Iris pigment epithelial cell (primary cell): ENCODE results near the gene PCDHGA1.
"Not testable (repeated sequence)": the region's sequence is repeated elsewhere in the genome, so short reads cannot be mapped to it uniquely, and the experiment has no call there.

Experiments used
- DNase-seq: peaks from one replicate; pipeline ENCODE4 v3.0.0-alpha.2; 2011; ENCODE audit warnings: low read depth

Gene PCDHGA1

GRCh38 chr5:141412854-141413539 is 82.7 kb downstream of the PCDHGA1 start, which contains the start of gene PCDHGA10:
TSS of gene PCDHGA10 (plus strand) at chr5:141412987. CDS start at chr5:141413176, 189 bp downstream.
- DNase-seq = peak; percentile 74

GRCh38 chr5:141413540-141414069 is 83.3 kb downstream of the PCDHGA1 start:
- DNase-seq = no peak

DNA sequence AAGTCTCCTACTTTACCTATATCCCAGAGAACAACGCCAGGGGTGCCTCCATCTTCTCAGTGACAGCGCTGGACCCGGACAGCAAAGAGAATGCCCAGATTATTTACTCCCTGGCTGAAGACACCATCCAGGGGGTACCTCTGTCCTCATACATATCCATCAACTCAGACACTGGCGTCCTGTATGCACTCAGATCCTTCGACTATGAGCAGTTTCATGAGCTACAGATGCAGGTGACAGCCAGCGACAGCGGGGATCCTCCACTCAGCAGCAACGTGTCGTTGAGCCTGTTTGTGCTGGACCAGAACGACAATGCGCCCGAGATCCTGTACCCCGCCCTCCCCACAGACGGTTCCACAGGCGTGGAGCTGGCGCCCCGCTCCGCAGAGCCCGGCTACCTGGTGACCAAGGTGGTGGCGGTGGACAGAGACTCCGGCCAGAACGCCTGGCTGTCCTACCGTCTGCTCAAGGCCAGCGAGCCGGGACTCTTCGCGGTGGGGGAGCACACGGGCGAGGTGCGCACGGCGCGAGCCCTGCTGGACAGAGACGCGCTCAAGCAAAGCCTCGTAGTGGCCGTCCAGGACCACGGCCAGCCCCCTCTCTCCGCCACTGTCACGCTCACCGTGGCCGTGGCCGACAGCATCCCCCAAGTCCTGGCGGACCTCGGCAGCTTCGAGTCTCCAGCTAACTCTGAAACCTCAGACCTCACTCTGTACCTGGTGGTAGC is 84.4 kb downstream of the PCDHGA1 start:
- DNase-seq = not testable (repeated sequence)

DNA sequence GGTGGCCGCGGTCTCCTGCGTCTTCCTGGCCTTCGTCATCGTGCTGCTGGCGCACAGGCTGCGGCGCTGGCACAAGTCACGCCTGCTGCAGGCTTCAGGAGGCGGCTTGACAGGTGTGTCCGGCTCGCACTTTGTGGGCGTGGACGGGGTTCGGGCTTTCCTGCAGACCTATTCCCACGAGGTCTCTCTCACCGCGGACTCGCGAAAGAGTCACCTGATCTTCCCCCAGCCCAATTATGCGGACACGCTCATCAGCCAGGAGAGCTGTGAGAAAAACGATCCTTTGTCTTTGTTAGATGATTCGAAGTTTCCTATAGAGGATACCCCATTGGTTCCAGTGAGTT is 84.9 kb downstream of the PCDHGA1 start:
- not testable (repeated sequence) for DNase-seq

GRCh38 chr5:141417494-141418172 is 87.3 kb downstream of the PCDHGA1 start, which contains the start of gene PCDHGB7:
TSS of gene PCDHGB7 (plus strand) at chr5:141417677. CDS start at chr5:141417860, 183 bp downstream.
- DNase-seq = peak; percentile 85

DNA sequence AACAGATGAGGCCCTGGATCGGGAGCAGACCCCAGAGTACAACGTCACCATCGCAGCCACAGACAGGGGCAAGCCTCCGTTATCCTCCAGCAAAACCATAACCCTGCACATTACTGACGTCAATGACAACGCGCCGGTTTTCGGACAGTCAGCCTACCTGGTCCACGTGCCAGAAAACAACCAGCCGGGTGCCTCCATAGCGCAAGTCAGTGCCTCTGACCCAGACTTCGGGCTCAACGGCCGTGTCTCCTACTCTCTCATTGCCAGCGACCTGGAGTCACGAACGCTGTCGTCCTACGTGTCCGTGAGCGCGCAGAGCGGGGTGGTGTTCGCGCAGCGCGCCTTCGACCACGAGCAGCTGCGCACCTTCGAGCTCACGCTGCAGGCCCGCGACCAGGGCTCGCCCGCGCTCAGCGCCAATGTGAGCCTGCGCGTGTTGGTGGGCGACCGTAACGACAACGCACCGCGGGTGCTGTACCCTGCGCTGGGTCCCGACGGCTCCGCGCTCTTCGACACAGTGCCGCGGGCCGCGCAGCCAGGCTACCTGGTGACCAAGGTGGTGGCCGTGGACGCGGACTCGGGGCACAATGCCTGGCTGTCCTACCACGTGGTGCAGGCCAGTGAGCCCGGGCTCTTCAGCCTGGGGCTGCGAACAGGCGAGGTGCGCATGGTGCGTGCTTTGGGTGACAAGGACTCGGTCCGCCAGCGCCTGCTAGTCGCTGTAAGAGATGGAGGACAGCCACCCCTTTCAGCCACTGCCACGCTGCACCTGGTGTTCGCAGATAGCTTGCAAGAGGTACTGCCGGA is 89.0 kb downstream of the PCDHGA1 start:
- DNase-seq = no peak

DNA sequence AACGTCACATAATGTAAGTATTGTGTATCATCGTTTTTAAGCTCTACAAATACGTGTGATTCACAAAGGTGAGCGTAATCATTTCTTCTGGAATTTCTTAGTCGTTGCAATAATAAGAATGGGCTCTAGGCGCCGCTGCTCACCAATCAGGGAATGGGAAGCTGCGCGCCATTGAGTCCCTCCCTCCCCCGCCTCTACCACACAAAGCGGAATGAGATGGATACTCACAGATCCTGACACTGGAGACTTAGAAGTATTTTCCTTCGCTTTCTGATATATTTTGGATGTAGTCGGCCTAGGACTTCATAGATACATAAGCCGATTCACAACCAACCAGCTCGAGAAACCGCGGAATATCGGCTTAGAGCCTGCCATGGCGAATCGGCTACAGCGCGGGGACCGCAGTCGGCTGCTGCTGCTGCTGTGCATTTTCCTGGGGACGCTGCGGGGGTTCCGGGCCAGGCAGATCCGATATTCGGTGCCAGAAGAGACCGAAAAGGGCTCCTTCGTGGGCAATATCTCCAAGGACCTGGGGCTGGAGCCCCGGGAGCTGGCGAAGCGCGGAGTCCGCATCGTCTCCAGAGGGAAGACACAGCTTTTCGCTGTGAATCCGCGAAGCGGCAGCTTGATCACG is 90.7 kb downstream of the PCDHGA1 start, which contains the start of gene PCDHGA11:
PCDHGA11 (plus strand) TSS at position 197 of the 634 bp plus-strand sequence; CDS start at position 374, 177 bp downstream.
- DNase-seq = peak; percentile 68

- no peak for DNase-seq
These were observed 91.2 kb downstream of the PCDHGA1 start for GRCh38 chr5:141421489-141421855.

DNA sequence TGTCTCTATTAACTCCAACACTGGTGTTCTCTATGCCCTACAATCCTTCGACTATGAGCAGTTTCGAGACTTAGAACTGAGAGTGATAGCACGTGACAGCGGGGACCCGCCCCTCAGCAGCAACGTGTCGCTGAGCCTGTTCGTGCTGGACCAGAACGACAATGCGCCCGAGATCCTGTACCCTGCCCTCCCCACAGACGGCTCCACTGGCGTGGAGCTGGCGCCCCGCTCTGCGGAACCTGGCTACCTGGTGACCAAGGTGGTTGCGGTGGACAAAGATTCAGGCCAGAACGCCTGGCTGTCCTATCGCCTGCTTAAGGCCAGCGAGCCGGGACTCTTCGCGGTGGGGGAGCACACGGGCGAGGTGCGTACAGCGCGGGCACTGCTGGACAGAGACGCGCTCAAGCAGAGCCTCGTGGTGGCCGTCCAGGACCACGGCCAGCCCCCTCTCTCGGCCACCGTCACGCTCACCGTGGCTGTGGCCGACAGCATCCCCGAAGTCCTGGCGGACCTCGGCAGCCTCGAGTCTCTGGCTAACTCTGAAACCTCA is 92.5 kb downstream of the PCDHGA1 start:
- DNase-seq = no peak

- DNase-seq = no peak
These were observed 97.6 kb downstream of the PCDHGA1 start for GRCh38 chr5:141427783-141428426.

- peak; percentile 86 for DNase-seq
These were observed 100.2 kb downstream of the PCDHGA1 start, which contains the start of gene PCDHGA12 for GRCh38 chr5:141430332-141431113. TSS of gene PCDHGA12 (plus strand) at chr5:141430507. CDS start at chr5:141430760, 253 bp downstream.

GRCh38 chr5:141431286-141431685 is 101.0 kb downstream of the PCDHGA1 start:
- DNase-seq = peak; percentile 34

DNA sequence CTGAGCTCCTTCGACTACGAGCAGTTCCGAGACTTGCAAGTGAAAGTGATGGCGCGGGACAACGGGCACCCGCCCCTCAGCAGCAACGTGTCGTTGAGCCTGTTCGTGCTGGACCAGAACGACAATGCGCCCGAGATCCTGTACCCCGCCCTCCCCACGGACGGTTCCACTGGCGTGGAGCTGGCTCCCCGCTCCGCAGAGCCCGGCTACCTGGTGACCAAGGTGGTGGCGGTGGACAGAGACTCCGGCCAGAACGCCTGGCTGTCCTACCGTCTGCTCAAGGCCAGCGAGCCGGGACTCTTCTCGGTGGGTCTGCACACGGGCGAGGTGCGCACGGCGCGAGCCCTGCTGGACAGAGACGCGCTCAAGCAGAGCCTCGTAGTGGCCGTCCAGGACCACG is 102.0 kb downstream of the PCDHGA1 start:
- DNase-seq = not testable (repeated sequence)

- DNase-seq = not testable (repeated sequence)
These were observed 102.4 kb downstream of the PCDHGA1 start for GRCh38 chr5:141432726-141433125.

- no peak for DNase-seq
These were observed 103.7 kb downstream of the PCDHGA1 start for GRCh38 chr5:141434006-141434405.

GRCh38 chr5:141437221-141437620 is 106.9 kb downstream of the PCDHGA1 start:
- DNase-seq = no peak

DNA sequence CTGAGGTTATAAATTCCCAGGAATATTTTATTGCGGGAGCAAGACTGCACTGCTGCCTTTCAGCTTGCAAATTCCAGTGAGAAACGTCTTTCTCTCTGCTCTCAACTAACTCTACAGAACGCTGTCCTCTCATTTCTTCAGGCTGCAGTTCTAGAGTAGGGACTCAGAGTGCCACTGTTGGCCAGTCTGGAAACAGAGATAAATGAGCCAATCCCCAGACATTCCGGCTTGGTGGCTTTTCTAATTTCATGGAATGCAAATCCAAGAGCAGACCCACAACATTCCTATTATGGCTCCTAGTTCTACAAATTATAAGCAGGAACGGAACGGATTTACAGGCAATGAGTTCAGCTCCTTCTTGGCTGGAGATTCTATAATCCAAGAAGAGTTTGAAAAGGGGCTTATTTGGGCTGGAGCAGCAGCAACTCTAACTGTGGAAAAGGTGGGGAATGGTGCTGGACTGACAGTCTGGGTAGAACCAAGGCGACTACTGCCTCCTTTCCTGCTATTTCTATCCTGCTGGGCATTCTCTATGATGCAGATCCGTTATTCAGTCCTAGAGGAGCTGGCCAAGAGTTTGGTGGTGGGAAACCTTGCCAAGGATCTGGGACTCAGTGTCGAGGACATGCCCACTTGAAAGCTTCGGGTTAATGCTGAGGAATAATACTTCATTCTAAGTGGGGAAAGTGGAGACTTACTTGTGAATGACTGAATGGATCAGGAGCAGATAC is 109.3 kb downstream of the PCDHGA1 start:
- no peak for DNase-seq

DNA sequence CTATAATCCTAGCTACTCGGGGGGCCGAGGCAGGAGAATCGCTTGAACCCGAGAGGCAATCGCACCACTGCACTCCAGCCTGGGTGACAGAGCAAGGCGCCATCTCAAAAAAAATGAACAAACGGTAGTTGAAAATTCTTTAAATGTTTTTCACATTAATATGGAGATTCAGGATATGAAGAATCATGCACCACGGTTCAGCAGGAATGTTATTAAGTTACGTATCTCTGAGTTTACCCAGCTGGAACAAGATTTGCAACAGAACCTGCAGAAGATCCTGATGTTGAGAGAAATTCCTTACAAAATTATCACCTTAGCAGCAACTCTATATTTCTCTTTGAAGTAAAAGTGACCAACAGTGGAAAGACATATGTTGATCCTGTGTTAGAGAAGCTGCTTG is 110.0 kb downstream of the PCDHGA1 start:
- no peak for DNase-seq
